Measurements from ENCODE around the gene KRTAP5-3.

KRTAP5-3 gene

DNA sequence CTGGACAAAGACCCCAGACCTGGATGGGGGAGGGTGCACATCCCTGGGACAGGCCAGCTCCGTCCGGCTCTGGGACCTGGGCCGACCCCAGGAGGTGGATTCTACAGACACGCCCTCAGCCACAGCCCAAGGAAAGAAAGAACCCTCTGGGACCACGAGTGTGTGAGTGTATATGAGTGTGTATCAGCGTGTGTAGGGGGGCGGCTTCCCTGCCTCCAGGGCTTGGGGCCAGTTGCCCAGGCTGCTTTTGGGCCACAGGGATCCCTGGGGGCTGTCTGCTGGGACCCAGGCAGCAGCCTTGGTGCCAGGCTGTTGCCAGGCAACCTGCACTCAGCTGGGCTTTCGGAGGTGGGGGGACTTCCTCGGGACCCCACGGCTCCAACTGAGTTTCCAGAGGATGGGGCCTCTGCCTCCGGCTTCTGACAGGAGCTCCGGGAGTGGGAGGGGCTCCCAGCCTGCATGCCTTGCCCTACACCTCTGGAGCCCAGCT lies 45.1 kb downstream of the KRTAP5-3 start:
- no peak for DNase-seq

DNA sequence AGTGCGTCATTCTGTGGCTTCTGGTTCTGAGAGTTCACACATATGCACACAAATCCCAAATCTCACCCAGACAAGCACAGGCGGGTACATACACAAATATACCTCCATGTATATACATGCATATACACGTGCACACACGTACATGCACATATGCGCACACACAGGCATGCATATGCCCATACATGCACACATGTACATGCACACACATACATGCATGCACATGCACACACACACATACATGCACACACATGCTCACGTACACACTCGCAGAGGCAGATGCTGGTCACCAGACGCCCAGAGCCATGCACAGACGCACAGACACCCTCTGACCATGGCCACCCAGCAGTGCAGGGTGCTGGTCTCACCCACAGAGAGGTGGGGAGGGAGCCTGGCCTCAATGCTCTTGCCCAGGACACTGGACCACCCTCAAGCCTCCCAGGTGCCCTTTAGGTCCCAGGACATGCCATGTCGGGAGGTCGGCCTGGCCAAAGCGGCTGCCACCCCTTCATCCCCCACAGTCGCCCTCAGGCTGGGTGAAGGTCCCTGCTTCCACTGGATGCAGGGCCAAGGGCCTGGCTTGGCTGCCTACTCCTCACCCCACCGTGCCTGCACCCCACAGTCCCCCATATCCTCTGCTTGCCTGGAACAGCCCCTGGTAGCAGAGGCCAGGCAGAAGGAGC lies 45.7 kb downstream of the KRTAP5-3 start:
- no peak for DNase-seq

DNA sequence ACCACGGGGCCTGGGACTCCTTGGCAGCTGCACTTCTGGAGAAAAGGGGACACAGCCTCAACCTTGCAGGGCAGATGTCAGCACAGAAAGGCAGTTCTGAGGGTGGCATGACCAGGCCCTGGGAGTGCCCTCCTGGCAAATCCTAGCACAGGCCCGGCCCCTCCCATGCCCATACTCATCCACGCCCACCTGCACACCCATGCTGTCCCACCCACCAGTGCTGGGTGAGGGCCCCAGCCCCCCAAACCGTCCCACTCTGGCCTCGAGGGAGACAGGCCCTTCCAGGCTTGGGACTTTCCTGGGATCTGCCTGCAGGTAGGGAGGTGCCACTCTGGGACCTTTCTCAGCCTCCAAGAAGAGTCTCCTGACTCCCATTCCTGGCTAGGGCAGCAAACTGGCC lies 46.3 kb downstream of the KRTAP5-3 start:
- no peak for DNase-seq

DNA sequence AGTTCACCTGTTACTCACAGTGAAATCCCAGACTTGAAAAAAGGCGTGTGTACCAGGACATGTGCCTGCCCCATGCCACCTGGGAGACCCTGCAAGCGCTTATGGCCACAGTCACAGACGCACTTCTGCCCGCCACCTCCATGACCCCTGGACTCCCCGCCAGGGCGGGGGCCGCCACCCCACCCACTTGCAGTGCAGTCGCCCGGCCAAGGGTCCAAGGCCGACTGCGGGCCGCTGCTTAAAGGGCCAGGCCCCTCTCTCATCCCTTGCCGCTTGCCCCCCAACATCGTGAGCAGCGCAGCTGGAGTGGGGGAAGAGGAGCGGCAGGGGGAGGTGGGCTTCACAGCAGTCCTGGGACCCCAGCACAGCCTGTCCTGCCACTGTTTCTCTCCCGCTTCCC lies 47.0 kb downstream of the KRTAP5-3 start:
- no peak for DNase-seq

DNA sequence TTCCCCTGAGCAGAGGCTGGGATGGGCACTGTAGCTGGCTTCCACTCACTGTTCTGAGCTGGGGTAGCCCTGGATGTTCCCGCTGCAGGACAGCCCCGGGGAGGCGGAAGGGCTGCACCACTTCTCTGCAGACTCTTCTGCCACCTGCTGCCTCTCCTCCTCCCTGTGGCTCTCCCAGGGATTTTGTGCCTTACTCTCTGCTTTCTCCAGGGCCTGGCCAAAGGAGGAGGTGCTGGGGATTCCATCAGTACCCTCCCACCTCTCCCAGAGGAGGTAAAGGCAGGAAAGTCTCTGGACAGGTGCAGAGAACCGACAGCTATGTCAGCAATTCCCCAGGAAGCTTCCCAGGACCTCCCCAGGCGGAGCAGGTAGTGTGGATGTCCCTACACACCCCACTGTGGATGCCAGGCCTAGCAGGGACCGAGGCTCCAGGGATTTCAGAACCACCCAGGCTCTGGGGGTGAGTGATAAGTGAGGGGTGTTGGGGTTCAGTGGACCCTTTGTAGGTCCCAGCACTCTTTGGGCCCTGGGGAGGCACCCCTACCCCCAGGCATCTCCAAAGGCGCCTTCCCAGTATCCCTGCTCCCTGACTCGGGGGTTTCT lies 47.5 kb downstream of the KRTAP5-3 start:
- DNase-seq = no peak

DNA sequence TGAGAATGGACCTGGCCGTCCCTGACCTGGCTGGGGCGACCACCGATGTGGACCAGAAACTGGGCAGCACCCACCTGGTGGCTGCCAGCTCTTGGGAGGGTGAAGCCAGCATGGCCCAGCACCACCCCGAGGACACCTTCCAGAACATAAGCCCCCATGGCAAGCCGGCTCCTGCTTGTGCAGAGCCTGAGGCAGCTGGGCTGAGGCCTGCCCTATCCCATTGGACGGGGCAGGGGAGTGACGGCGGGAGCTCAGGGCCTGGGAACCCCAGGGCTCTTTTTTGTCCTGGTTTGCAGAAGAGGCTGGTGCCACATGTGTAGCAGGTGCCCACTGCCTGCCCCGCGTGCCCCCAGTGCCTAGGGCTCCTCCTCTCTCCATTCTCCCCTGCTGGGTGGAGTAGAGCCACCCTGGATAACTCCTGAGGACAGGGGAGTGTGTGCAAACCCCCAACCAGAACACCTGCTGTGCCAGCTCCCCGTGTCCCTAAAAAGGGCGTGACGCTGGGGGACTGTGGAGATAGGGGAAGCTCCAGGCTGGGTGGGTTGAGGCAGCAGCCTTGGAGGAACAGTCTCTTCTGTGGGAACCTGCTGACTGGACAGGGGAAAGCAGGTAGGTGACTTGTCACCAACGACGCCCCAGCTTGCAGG lies 48.1 kb downstream of the KRTAP5-3 start:
- no peak for DNase-seq

DNA sequence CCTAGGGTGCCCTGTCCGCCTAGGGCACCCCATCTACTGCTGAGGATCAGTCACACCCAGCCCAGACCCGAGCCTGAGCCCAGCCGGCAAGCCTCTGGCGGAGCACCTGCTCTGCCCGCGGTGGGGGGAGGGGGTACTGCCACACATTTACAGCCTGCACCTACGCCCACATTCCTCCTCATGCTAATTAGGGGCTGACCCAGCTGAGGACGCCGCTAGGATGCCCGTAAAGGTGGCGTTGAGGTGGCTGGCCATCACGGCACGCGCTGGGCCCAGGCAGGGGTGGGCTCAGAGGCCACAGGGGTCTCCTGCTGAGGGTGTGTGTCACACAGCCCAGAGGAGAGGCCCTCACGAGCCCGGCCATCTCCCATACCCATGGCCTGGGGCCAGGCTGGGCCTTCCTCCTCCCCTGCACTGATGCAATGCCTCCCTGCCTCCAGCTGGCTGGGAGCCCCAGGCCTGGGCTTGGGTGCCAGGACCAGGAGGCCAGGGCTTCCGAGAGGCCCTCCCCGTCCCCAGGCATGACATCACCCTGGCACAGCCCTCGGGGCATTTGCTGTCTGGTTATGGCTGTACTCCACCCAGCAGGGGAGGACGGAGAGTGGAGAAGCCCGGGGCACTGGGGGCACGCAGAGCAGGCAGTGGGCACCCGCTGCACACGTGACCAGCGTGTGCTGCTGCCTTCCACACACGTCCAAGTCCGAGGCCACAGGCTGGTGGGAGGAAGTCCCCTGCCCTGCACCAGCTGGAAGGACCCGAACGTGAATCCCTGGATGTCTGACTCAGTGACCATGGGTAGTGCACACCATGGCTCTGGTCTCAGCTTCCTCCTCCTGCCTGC lies 48.9 kb downstream of the KRTAP5-3 start:
- DNase-seq = peak; percentile 30

DNA sequence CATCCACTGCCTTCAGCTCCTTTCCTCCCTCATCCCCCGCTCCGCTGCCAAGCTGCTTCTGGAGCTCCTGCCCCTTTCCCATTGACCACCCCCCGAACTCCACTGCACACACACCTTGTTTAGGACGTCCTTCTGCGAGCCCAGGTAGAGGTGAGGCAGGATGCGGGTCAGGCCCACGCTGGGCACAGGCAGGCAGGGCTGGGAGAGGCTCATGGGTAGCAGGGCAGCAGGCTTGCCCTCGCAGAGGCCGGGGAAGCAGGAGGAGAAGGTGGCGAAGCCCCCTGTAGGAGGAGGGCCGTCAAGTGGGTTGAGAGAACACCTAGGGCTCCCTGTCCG lies 49.5 kb downstream of the KRTAP5-3 start:
- DNase-seq = no peak

DNA sequence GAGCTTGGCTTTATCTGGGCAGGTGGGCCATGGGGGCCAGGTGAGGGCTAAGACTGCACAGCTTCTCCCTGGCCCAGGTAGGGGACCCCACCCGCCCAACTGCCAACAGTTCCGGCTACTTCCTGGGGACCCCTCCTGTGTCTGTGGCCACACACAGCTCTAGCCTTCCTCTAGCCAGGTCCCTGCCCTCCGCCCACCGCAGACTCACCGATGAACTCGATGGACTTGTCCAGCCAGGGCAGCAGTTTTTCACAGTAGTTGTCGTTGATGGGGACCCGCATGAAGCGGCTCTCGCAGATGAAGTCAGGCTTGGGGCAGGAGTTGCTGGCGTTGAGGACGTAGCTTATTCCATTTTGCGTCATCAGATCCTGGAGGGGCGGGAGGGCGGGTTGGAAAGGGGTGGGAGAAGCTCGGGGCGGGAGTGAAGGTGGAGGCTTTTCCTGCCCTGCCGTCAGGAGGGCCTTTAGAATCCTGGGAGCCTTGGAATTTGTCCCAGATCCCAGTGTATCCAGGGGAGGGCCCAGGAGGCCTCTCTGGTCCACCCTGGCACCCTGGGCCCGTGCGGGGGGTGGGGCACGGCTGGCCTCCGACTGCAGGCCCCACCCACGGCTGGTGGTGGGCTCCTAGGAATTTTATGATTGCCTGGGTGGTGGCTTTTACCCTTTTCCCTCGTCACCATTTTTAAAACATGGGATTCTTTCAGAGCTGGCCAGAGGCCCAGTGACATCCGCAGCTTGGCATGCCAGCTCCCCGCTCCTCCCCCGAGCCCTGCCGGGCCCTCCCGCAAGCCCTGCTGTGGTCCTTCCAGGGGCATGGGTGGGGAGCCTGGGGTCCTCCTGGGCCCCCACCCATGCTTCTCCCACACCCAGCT lies 50.1 kb downstream of the KRTAP5-3 start:
- no peak for DNase-seq
